Nephron progenitor cell (in vitro differentiated cells): Measurements from ENCODE around the gene ANAPC2.

ENCODE experiments used
- DNase-seq: peaks from one replicate; pipeline ENCODE4 v3.0.0; 2021
- H3K27ac Mint-ChIP-seq: 2 replicates; pipeline ENCODE4 v1.8.0; 2021; ENCODE audit warnings: mild to moderate bottlenecking, moderate library complexity, mixed read lengths
- H3K27me3 Mint-ChIP-seq: 2 replicates; pipeline ENCODE4 v1.8.0; 2021; ENCODE audit warnings: mild to moderate bottlenecking, low read depth, mixed read lengths; ENCODE audit not compliant: poor library complexity
- H3K36me3 Mint-ChIP-seq: 2 replicates; pipeline ENCODE4 v1.8.0; 2021; ENCODE audit warnings: low read depth, mixed read lengths
- H3K4me1 Mint-ChIP-seq: 2 replicates; pipeline ENCODE4 v1.8.0; 2021; ENCODE audit warnings: mixed read lengths
- H3K4me3 Mint-ChIP-seq: 2 replicates; pipeline ENCODE4 v1.8.0; 2021; ENCODE audit warnings: mild to moderate bottlenecking, moderate library complexity, mixed read lengths
- H3K9me3 Mint-ChIP-seq: 2 replicates; pipeline ENCODE4 v1.8.0; 2021; ENCODE audit warnings: mild to moderate bottlenecking, moderate library complexity, mixed read lengths
- TF ChIP-seq, protein P1 (sequence below): fragments of 200-600 bp; sonication (generic); IDR thresholded peaks from 2 replicates; pipeline ENCODE4 v1.5.0; 2021; ENCODE audit warnings: antibody characterized with exemption

The ANAPC2 gene

DNA sequence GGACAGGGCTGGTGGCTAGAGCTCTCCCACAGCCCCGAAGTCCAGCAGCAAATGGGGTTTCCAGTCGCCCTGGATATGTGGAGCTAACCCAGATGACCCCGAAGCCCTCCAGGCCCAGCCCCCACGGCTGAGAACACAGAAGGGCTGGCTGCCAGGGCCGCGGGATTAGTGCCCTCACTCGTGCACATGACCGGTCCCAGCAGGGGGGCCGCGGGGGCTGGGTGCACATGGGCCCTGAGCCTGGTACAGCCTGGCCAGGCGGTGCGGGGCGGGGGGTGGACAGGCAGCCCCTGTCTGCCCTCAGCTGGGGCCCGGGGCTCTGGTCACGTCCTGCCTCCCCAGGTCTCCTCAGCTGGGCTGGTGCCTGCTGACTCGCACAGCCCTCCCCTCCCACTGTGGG, 6.0 kb upstream of the ANAPC2 start:
- Mint-ChIP-seq H3K27ac (no peak overlapping the region), H3K4me3 (no peak overlapping the region), H3K27me3 (no peaks in the 10 kb centered on the region), H3K4me1 (peaks cover 16% of the 10 kb centered on the region), H3K9me3 (no peaks in the 10 kb centered on the region), H3K36me3 (peaks cover 4% of the 10 kb centered on the region)
- TF ChIP-seq, protein P1, sequence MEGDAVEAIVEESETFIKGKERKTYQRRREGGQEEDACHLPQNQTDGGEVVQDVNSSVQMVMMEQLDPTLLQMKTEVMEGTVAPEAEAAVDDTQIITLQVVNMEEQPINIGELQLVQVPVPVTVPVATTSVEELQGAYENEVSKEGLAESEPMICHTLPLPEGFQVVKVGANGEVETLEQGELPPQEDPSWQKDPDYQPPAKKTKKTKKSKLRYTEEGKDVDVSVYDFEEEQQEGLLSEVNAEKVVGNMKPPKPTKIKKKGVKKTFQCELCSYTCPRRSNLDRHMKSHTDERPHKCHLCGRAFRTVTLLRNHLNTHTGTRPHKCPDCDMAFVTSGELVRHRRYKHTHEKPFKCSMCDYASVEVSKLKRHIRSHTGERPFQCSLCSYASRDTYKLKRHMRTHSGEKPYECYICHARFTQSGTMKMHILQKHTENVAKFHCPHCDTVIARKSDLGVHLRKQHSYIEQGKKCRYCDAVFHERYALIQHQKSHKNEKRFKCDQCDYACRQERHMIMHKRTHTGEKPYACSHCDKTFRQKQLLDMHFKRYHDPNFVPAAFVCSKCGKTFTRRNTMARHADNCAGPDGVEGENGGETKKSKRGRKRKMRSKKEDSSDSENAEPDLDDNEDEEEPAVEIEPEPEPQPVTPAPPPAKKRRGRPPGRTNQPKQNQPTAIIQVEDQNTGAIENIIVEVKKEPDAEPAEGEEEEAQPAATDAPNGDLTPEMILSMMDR, result no peak
- DNase-seq, result no peak

DNA sequence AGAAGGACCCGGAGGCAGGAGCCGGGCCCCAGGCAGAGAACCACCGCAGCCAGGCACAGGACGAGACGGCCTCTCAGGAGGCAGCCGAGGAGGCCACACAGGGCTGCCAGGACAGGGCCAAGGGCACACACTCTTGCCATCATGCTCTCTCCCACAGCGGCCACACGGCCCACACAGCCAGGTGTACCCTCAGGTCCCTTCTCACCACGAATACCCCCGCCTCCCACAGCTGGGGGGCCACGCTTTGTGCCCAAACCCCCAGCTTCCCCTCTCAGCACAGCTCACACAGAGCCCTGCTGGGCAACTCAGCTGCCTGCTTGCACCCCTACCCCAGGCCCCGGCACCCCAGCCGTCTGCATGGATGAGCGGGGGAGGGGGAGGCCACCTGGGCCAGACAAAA, 5.4 kb upstream of the ANAPC2 start:
- no peak overlapping the region for H3K4me3 Mint-ChIP-seq
- H3K27me3 Mint-ChIP-seq, result no peaks in the 10 kb centered on the region
- peaks cover 19% of the 10 kb centered on the region for H3K4me1 Mint-ChIP-seq
- peaks cover 4% of the 10 kb centered on the region for H3K36me3 Mint-ChIP-seq
- DNase-seq, result no peak
- no peak overlapping the region for H3K27ac Mint-ChIP-seq
- TF ChIP-seq, protein P1, result no peak
- H3K9me3 Mint-ChIP-seq, result no peaks in the 10 kb centered on the region

GRCh38 chr9:137192859-137193258, 4.5 kb upstream of the ANAPC2 start:
- peaks cover 18% of the 10 kb centered on the region for H3K4me1 Mint-ChIP-seq
- H3K9me3 Mint-ChIP-seq, result no peaks in the 10 kb centered on the region
- H3K27me3 Mint-ChIP-seq, result no peaks in the 10 kb centered on the region
- no peak overlapping the region for H3K27ac Mint-ChIP-seq
- no peak for DNase-seq
- peaks cover 4% of the 10 kb centered on the region for H3K36me3 Mint-ChIP-seq
- H3K4me3 Mint-ChIP-seq, result no peak overlapping the region
- TF ChIP-seq, protein P1, result no peak

DNA sequence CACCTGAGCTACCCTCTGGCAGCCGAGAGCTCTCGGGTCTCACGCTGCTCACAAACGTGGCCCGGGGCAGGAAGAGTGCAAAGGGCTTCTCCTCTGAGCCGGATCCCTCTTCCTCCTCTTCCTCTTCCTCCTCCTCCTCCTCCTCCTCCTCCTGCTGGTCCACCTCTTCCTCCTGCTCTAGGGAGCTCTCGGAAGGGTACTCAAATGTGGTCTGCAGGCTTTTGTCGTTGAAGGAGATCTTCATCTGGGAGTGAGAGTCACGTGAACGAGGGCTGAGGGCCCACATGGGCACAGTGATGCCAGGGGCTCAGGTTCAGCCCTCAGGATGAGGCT, 4.1 kb upstream of the ANAPC2 start:
- Mint-ChIP-seq H3K9me3 (no peaks in the 10 kb centered on the region), H3K4me3 (no peak overlapping the region), H3K36me3 (peaks cover 4% of the 10 kb centered on the region), H3K4me1 (peaks cover 22% of the 10 kb centered on the region), H3K27ac (no peak overlapping the region), H3K27me3 (no peaks in the 10 kb centered on the region)
- TF ChIP-seq, protein P1, result no peak
- no peak for DNase-seq

GRCh38 chr9:137191691-137192447, 3.5 kb upstream of the ANAPC2 start:
- TF ChIP-seq, protein P1, result no peak

DNA sequence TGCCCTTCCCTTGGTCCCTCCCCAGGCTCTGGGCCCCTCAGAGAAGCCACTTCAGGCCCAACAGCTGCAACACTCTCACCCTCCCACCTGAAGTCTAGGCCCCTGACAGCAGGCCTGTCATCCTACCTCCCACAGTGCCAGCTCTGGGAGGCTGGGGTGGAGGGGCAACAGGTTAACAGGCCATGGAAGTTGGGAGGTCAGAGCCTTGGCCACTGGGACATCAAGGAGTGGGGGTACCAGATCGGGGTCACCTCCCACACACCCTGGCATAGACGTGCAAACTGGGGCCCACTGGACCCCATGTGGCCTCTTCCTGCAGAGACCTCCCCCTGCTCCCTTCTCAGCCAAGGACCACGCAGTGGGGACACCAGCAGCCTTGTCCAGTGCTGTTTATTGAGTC, 2.9 kb upstream of the ANAPC2 start:
- no peak for DNase-seq

More at GRCh38 chr9:137191691-137192447, 3.5 kb upstream of the ANAPC2 start:
- H3K4me1 Mint-ChIP-seq, result peaks cover 28% of the 10 kb centered on the region
- no peak overlapping the region for H3K27ac Mint-ChIP-seq
- H3K27me3 Mint-ChIP-seq, result no peaks in the 10 kb centered on the region
- no peaks in the 10 kb centered on the region for H3K9me3 Mint-ChIP-seq
- no peak for DNase-seq
- no peak overlapping the region for H3K4me3 Mint-ChIP-seq
- H3K36me3 Mint-ChIP-seq, result peaks cover 4% of the 10 kb centered on the region

More for the DNA sequence above, 2.9 kb upstream of the ANAPC2 start:
- H3K27me3 Mint-ChIP-seq, result no peaks in the 10 kb centered on the region
- TF ChIP-seq, protein P1, result no peak
- H3K4me1 Mint-ChIP-seq, result peaks cover 33% of the 10 kb centered on the region
- peaks cover 4% of the 10 kb centered on the region for H3K36me3 Mint-ChIP-seq
- no peak overlapping the region for H3K4me3 Mint-ChIP-seq
- H3K9me3 Mint-ChIP-seq, result no peaks in the 10 kb centered on the region
- H3K27ac Mint-ChIP-seq, result no peak overlapping the region
